KMS-11 (cell line): ENCODE results near the gene KHK.

Experiments
- H2AFZ ChIP-seq: fragments of 200-600 bp; sonication (generic); 2 replicates; pipeline ENCODE4 v1.6.1; 2016; ENCODE audit warnings: antibody characterized with exemption, mixed run types, low read depth
- H3K27ac ChIP-seq: fragments of 200-600 bp; sonication (generic); 2 replicates; pipeline ENCODE4 v1.6.1; 2016; ENCODE audit warnings: mild to moderate bottlenecking, mixed run types
- H3K27me3 ChIP-seq: fragments of 200-600 bp; sonication (generic); 2 replicates; pipeline ENCODE4 v1.6.1; 2017; ENCODE audit warnings: mild to moderate bottlenecking, low read depth, mixed run types, moderate library complexity; ENCODE audit not compliant: insufficient read depth
- H3K36me3 ChIP-seq: fragments of 200-600 bp; sonication (generic); 2 replicates; pipeline ENCODE4 v1.6.1; 2017; ENCODE audit warnings: mild to moderate bottlenecking, mixed run types; ENCODE audit not compliant: insufficient read depth
- H3K4me1 ChIP-seq: fragments of 200-600 bp; sonication (generic); 2 replicates; pipeline ENCODE4 v1.6.1; 2016; ENCODE audit warnings: mild to moderate bottlenecking, low read depth, mixed run types; ENCODE audit not compliant: poor library complexity, severe bottlenecking
- H3K4me2 ChIP-seq: fragments of 200-600 bp; sonication (generic); 2 replicates; pipeline ENCODE4 v1.7.0; 2016; ENCODE audit warnings: mild to moderate bottlenecking, mixed run types
- H3K4me3 ChIP-seq: fragments of 200-600 bp; sonication (generic); IDR thresholded peaks from 2 replicates; pipeline ENCODE4 v1.6.1; 2017; ENCODE audit warnings: low read depth, low read length, mixed read lengths; ENCODE audit not compliant: insufficient read depth
- H3K79me2 ChIP-seq: fragments of 200-600 bp; sonication (generic); 2 replicates; pipeline ENCODE4 v1.6.1; 2016; ENCODE audit warnings: low read depth, mixed run types; ENCODE audit not compliant: insufficient read depth
- H3K9ac ChIP-seq: fragments of 200-600 bp; sonication (generic); 2 replicates; pipeline ENCODE4 v1.6.1; 2016; ENCODE audit warnings: mild to moderate bottlenecking, mixed run types
- H4K20me1 ChIP-seq: fragments of 200-600 bp; sonication (generic); 2 replicates; pipeline ENCODE4 v1.6.1; 2016; ENCODE audit warnings: mild to moderate bottlenecking, mixed run types; ENCODE audit not compliant: insufficient read depth
- CTCF ChIP-seq: fragments of 200-600 bp; sonication (generic); conservative IDR thresholded peaks from 2 replicates; pipeline ENCODE4 v1.6.1; 2017; ENCODE audit warnings: low read depth, mild to moderate bottlenecking, antibody characterized with exemption, low read length, moderate library complexity, mixed read lengths

KHK gene

GRCh38 chr2:27078267-27079194 is 8.0 kb upstream of the KHK start, which contains the start of gene EMILIN1:
Gene EMILIN1, plus strand, starts transcription at chr2:27078615. Its CDS starts 451 bp downstream, at chr2:27079066.
- Histone ChIP-seq H4K20me1 (no peaks in the 10 kb centered on the region), H3K4me2 (no peak within 1 kb of the TSS), H2AFZ (no peak within 1 kb of the TSS), H3K27me3 (peaks cover 13% of the 10 kb centered on the region), H3K9ac (no peak within 1 kb of the TSS), H3K36me3 (no peaks in the 10 kb centered on the region), H3K27ac (no peak within 1 kb of the TSS), H3K4me1 (peaks cover 19% of the 10 kb centered on the region), H3K4me3 (no peak within 1 kb of the TSS), H3K79me2 (no peaks in the 10 kb centered on the region)
- TF ChIP-seq CTCF: no peak

GRCh38 chr2:27079233-27080139 is 7.1 kb upstream of the KHK start:
- Histone ChIP-seq H3K27ac (no peak overlapping the region), H3K36me3 (no peaks in the 10 kb centered on the region), H4K20me1 (no peaks in the 10 kb centered on the region), H2AFZ (no peak overlapping the region), H3K27me3 (peaks cover 13% of the 10 kb centered on the region), H3K4me1 (peaks cover 19% of the 10 kb centered on the region), H3K4me2 (no peak overlapping the region), H3K9ac (no peak overlapping the region), H3K4me3 (no peak overlapping the region), H3K79me2 (no peaks in the 10 kb centered on the region)
- no peak for TF ChIP-seq CTCF

- peaks cover 13% of the 10 kb centered on the region for H3K27me3 ChIP-seq
- TF ChIP-seq CTCF: no peak
- H3K79me2 ChIP-seq: no peaks in the 10 kb centered on the region
- no peaks in the 10 kb centered on the region for H3K36me3 ChIP-seq
- no peaks in the 10 kb centered on the region for H4K20me1 ChIP-seq
- no peak overlapping the region for H3K4me3 ChIP-seq
- H3K4me1 ChIP-seq: peaks cover 15% of the 10 kb centered on the region
- no peak overlapping the region for H2AFZ ChIP-seq
- H3K9ac ChIP-seq: no peak overlapping the region
- H3K4me2 ChIP-seq: no peak overlapping the region
- H3K27ac ChIP-seq: no peak overlapping the region
These were observed 6.5 kb upstream of the KHK start for GRCh38 chr2:27080140-27080469.

GRCh38 chr2:27080603-27080936 is 6.0 kb upstream of the KHK start:
- 0 out of 2 replicates have a peak overlapping the region, but pooled peaks have one; percentile 5 for H3K4me2 ChIP-seq
- no peak overlapping the region for H3K27ac ChIP-seq
- no peaks in the 10 kb centered on the region for H3K36me3 ChIP-seq
- peaks cover 11% of the 10 kb centered on the region for H3K4me1 ChIP-seq
- TF ChIP-seq CTCF: no peak
- H3K9ac ChIP-seq: no peak overlapping the region
- peak overlapping the region; percentile 65; the same call in 1 of the 2 replicates for H2AFZ ChIP-seq
- H3K4me3 ChIP-seq: no peak overlapping the region
- H3K27me3 ChIP-seq: peaks cover 13% of the 10 kb centered on the region
- H4K20me1 ChIP-seq: no peaks in the 10 kb centered on the region
- H3K79me2 ChIP-seq: no peaks in the 10 kb centered on the region
